GM12878 (cell line): ENCODE measurements around the gene SYNGR2. TPM values are rescaled to one million over a fixed set of nuclear protein-coding genes. Genes with fewer than 3 reads are reported as not detected.

Experiments
- ATAC-seq: fragments of 200-7000 bp; cut with Tn5 transposase; 3 replicates; pipeline ENCODE4 v1.9.1; 2020; ENCODE audit warnings: mild to moderate bottlenecking, moderate library complexity
- BruUV-seq: library from RNA; stranded (reverse); fragments of 400-500 nt; replicated peaks from 2 replicates; lab custom pipeline; 2021; lab: Mats Ljungman, UMichigan
- CTCF ChIA-PET: fragments of 300-600 bp; sonication (Branson Sonifier 250); formaldehyde crosslinking; extraction: SDS; loops from one replicate; lab custom pipeline; 2021; ENCODE audit warnings: inconsistent platforms; lab: Yijun Ruan, JAX
- POLR2A ChIA-PET: fragments of 350-600 bp; formaldehyde crosslinking; extraction: SDS; loops from one replicate; lab custom pipeline; 2021; ENCODE audit warnings: inconsistent platforms; lab: Charles Lee
- RAD21 ChIA-PET: fragments of 300-600 bp; sonication (Branson Sonifier 250); formaldehyde crosslinking; loops from one replicate; lab custom pipeline; 2023; ENCODE audit warnings: antibody characterized with exemption; ENCODE audit not compliant: unreplicated experiment; lab: Charles Lee
- SMC1A ChIA-PET: fragments of 300-600 bp; sonication (Branson Sonifier 250); formaldehyde crosslinking; loops from one replicate; lab custom pipeline; 2023; ENCODE audit not compliant: unreplicated experiment, uncharacterized antibody; lab: Charles Lee
- DNase-seq: peaks from one replicate; pipeline ENCODE4 v3.0.0-alpha.2; 2011; ENCODE audit warnings: low read depth, low spot score
- FAIRE-seq: peaks from 3 replicates; lab custom pipeline; 2011; peaks lifted over from hg19 to GRCh38; lab: Jason Lieb, UNC
- H2AFZ ChIP-seq: 2 replicates; pipeline ENCODE4 v1.6.0; 2011; ENCODE audit warnings: low read depth, low read length, control low read depth; ENCODE audit not compliant: control insufficient read depth
- H3K27ac ChIP-seq: 2 replicates; pipeline ENCODE4 v1.5.1; 2011; ENCODE audit warnings: control low read depth; ENCODE audit not compliant: control insufficient read depth, insufficient read depth
- H3K27me3 ChIP-seq, 2 experiments: replicated peaks in 1 of 2; 2 replicates each; pipeline versions ENCODE4 v1.6.0 to v1.6.1; 2011; ENCODE audit warnings: low read length in 1 of 2; ENCODE audit not compliant: control insufficient read depth in 2 of 2, insufficient read depth in 2 of 2
- H3K36me3 ChIP-seq, 2 experiments: 2 replicates each; pipeline ENCODE4 v1.5.1; 2011; ENCODE audit warnings: low read length in 1 of 2; ENCODE audit not compliant: control insufficient read depth in 2 of 2, insufficient read depth in 2 of 2
- H3K4me1 ChIP-seq: 2 replicates; pipeline ENCODE4 v1.6.1; 2011; ENCODE audit warnings: mild to moderate bottlenecking, low read length, moderate library complexity, mixed read lengths; ENCODE audit not compliant: control insufficient read depth, insufficient read depth
- H3K4me2 ChIP-seq: 2 replicates; pipeline ENCODE4 v1.6.0; 2011; ENCODE audit warnings: control low read depth; ENCODE audit not compliant: control insufficient read depth, insufficient read depth
- H3K4me3 ChIP-seq: fragments of 200-600 bp; sonication (generic); 2 replicates; pipeline ENCODE4 v1.5.1; 2016
- H3K79me2 ChIP-seq: 2 replicates; pipeline ENCODE4 v1.6.0; 2011; ENCODE audit warnings: low read length; ENCODE audit not compliant: control insufficient read depth, insufficient read depth
- H3K9ac ChIP-seq: 2 replicates; pipeline ENCODE4 v1.8.0; 2011; ENCODE audit warnings: low read length, control low read depth, mixed read lengths; ENCODE audit not compliant: control insufficient read depth, insufficient read depth
- H3K9me3 ChIP-seq: replicated peaks from 3 replicates; pipeline ENCODE4 v1.5.1; 2011; ENCODE audit warnings: mild to moderate bottlenecking, low read length; ENCODE audit not compliant: control insufficient read depth, insufficient read depth
- H4K20me1 ChIP-seq: 2 replicates; pipeline ENCODE4 v1.6.0; 2011; ENCODE audit not compliant: control insufficient read depth, insufficient read depth
- ASH2L ChIP-seq: fragments of 300-600, 200-600 bp; sonication (generic); IDR thresholded peaks from 2 replicates; pipeline ENCODE4 v1.6.1; 2017; ENCODE audit warnings: low read depth, mild to moderate bottlenecking, borderline replicate concordance
- BRCA1 ChIP-seq: IDR thresholded peaks from 2 replicates; pipeline ENCODE4 v1.6.1; 2011; ENCODE audit warnings: low read depth, low read length, improper control_type of control experiment
- CBFB ChIP-seq: IDR thresholded peaks from 2 replicates; pipeline ENCODE4 v1.6.1; 2016; ENCODE audit warnings: antibody characterized with exemption, low read depth
- CEBPZ ChIP-seq: fragments of 150-350 bp; IDR thresholded peaks from 2 replicates; pipeline ENCODE4 v1.6.1; 2016; ENCODE audit warnings: low read depth, low read length
- CHD2 ChIP-seq: IDR thresholded peaks from 2 replicates; pipeline ENCODE4 v1.6.1; 2011; ENCODE audit warnings: low read depth, low read length, improper control_type of control experiment, borderline replicate concordance
- HSF1 ChIP-seq: fragments of 150-350 bp; IDR thresholded peaks from 2 replicates; pipeline ENCODE4 v1.6.1; 2014; ENCODE audit warnings: mild to moderate bottlenecking, low read depth, low read length
- IKZF1 ChIP-seq: fragments of 450-650 bp; conservative IDR thresholded peaks from 2 replicates; pipeline ENCODE4 v1.6.1; 2017; ENCODE audit warnings: antibody characterized with exemption, mild to moderate bottlenecking
- IRF3 ChIP-seq: fragments of 450-650 bp; IDR thresholded peaks from 2 replicates; pipeline ENCODE4 v1.6.1; 2014; ENCODE audit warnings: mild to moderate bottlenecking
- LARP7 ChIP-seq: fragments of 450-650 bp; IDR thresholded peaks from 2 replicates; pipeline ENCODE4 v1.6.1; 2017; ENCODE audit warnings: mild to moderate bottlenecking
- MXI1 ChIP-seq: fragments of 150-350 bp; IDR thresholded peaks from 2 replicates; pipeline ENCODE4 v1.6.1; 2011; ENCODE audit warnings: low read depth, mild to moderate bottlenecking, inconsistent platforms, low read length, improper control_type of control experiment
- MYC ChIP-seq: IDR thresholded peaks from 2 replicates; pipeline ENCODE4 v1.6.1; 2011; ENCODE audit warnings: mild to moderate bottlenecking, low read length, moderate library complexity, inconsistent platforms; ENCODE audit not compliant: insufficient read depth, insufficient replicate concordance, insufficient read length, severe bottlenecking
- NFIC ChIP-seq: IDR thresholded peaks from 2 replicates; pipeline ENCODE4 v1.6.1; 2012; ENCODE audit warnings: low read depth, mild to moderate bottlenecking, inconsistent platforms, low read length, moderate library complexity
- NR2C1 ChIP-seq: fragments of 450-650 bp; IDR thresholded peaks from 2 replicates; pipeline ENCODE4 v1.6.1; 2017; ENCODE audit warnings: antibody characterized with exemption, mild to moderate bottlenecking, moderate library complexity
- PAX5 ChIP-seq: IDR thresholded peaks from 2 replicates; pipeline ENCODE4 v1.6.1; 2011; ENCODE audit warnings: low read depth, low read length, borderline replicate concordance
- TCF7 ChIP-seq: IDR thresholded peaks from 2 replicates; pipeline ENCODE4 v1.6.1; 2014; ENCODE audit warnings: antibody characterized with exemption, borderline replicate concordance
- YY1 ChIP-seq: IDR thresholded peaks from 2 replicates; pipeline ENCODE4 v1.6.1; 2011; ENCODE audit warnings: low read depth, mild to moderate bottlenecking, low read length
- WGBS: methylation state at CpG from one replicate; pipeline ENCODE4 v1.1.6; 2016; ENCODE audit warnings: low lambda C conversion rate; ENCODE audit not compliant: insufficient replicate concordance, insufficient coverage; ENCODE audit errors: missing lambda C conversion rate; 5-methylcytosine and 5-hydroxymethylcytosine counted together
- in situ Hi-C: fragments of 300-500 bp; cut with MboI; formaldehyde crosslinking; loops from 9 replicates; pipeline ENCODE4 v1.14.3; 2018; ENCODE audit warnings: mixed read lengths
- intact Hi-C: fragments of 100-400 bp; cut with micrococcal nuclease; formaldehyde crosslinking; loops from one replicate; pipeline ENCODE4 v1.14.2; 2022; ENCODE audit not compliant: unreplicated experiment
- polyA plus RNA-seq, 11 experiments: library from polyadenylated mRNA; depleted of rRNA in 4 of 11; unstranded in 6 of 11; stranded (reverse) in 5 of 11; fragments of >200 nt; fragmentation: Nextera tagmentation in 4 of 11; fragmentation: Illumina TruSeq in 1 of 11; extraction: Ambion mirVana in 4 of 11; extraction: Trizol in 1 of 11; gene quantifications; 1 replicate in 1 of 11; 2 replicates in 10 of 11; pipeline versions ENCODE4 v1.2.1 to v1.2.3, GENCODE V29; 2011 to 2016; ENCODE audit warnings: inconsistent platforms in 2 of 11, missing spikeins in 2 of 11, low read depth in 1 of 11
- total RNA-seq, 4 experiments: library from RNA; depleted of rRNA in 3 of 4; stranded (reverse); fragments of >200 nt in 3 of 4; fragmentation: Illumina TruSeq in 1 of 4; extraction: Trizol in 1 of 4; gene quantifications; 2 replicates each; pipeline versions ENCODE4 v1.2.1 to v1.2.3, GENCODE V29; 2013 to 2021

SYNGR2 gene
- total and polyA plus RNA-seq, 10 of the 15 experiments (the other 5 are each of a cell fraction or from before 2014, with no cell fraction given) = 4.4 to 529 (median 261) TPM

GRCh38 chr17:78159575-78160158, 8.7 kb upstream of the SYNGR2 start (continued):
- TF ChIP-seq YY1 (peak; percentile 43; the same call in 1 of the 2 replicates), CBFB (peak; percentile 73), BRCA1 (no peak), NR2C1 (no peak), IKZF1 (peak; percentile 91), HSF1 (no peak), LARP7 (no peak), MYC (no peak), ASH2L (no peak), CHD2 (no peak)

DNA sequence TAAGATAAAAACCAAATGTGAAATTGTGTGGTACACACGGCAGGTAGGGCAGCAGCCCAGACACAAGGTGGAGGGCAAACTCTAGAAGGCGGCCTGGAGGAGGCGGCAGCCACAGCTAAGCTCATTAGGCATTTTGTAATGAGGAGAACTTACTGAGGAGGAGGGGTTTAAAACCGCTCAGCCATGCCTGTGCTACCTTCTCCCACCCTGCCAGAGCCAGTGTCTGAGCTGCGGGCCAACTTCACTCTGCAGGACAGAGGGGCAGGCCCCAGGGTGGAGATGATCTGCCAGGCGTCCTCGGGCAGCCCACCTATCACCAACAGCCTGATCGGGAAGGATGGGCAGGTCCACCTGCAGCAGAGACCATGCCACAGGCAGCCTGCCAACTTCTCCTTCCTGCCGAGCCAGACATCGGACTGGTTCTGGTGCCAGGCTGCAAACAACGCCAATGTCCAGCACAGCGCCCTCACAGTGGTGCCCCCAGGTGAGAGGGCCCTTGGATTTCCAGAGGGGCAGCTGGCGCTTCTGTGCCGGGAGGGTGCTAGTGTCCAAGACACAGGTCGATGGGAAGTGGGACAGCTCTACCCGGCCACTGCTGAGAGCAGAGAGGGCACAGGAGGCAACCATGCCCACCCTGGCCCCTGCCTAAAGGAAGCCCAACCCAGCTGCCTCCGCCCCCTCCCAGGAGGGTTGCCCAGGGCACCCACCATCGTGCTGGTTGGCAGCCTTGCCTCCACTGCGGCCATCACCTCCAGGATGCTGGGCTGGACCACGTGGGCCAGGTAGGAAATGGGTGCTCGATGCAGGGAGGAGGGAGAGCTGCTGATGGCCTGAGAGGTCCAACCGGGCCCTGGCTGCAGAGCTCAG, 4.3 kb upstream of the SYNGR2 start:
- no peaks in the 10 kb centered on the region for H3K9me3 ChIP-seq
- peaks cover 13% of the 10 kb centered on the region for H3K79me2 ChIP-seq
- no peaks in the 10 kb centered on the region for H3K27me3 ChIP-seq
- WGBS = 68% methylated on average over 22 of the region's 22 CpGs
- H3K27ac ChIP-seq = no peak overlapping the region
- POLR2A ChIA-PET = interaction anchor here (0.6 to 1.1 kb wide), 3 partner anchors 11 to 26 kb away, joined by 3 to 6 read pairs (median 5); no protein-coding TSS in a partner anchor
- intact Hi-C loops = no loop called here
- SMC1A ChIA-PET = no interaction called here
- RAD21 ChIA-PET = no interaction called here
- ATAC-seq (no peak), DNase-seq (no peak), FAIRE-seq (no peak)
- no peak overlapping the region for H3K4me3 ChIP-seq
- CTCF ChIA-PET = interaction anchor here (1.0 to 3.1 kb wide), 5 partner anchors 9 to 27 kb away, joined by 3 to 15 read pairs (median 3); no protein-coding TSS in a partner anchor
- H2AFZ ChIP-seq = no peak overlapping the region
- no peaks in the 10 kb centered on the region for H4K20me1 ChIP-seq
- no TSS peak for BruUV-seq
- no peak overlapping the region for H3K9ac ChIP-seq
- H3K4me1 ChIP-seq = peaks cover 25% of the 10 kb centered on the region
- in situ Hi-C loops = loop anchor here (25.0 kb wide), 1 partner anchor 1902 kb away; the partner anchor contains the start of gene UBALD2
- no peak overlapping the region for H3K4me2 ChIP-seq
- H3K36me3 ChIP-seq = no peaks in the 10 kb centered on the region
- no peak for TF ChIP-seq CEBPZ
- no peak for TF ChIP-seq TCF7
- no peak for TF ChIP-seq MXI1
- TF ChIP-seq NFIC = no peak
- TF ChIP-seq PAX5 = no peak
- TF ChIP-seq IRF3 = no peak
